ENCODE measurements around the gene CEP19. TPM values are rescaled to one million over a fixed set of nuclear protein-coding genes. Genes with fewer than 3 reads are reported as not detected.
"Not testable (repeated sequence)": the region's sequence is repeated elsewhere in the genome, so short reads cannot be mapped to it uniquely, and the experiment has no call there.

CEP19 gene
- total RNA-seq, 4 donors from 2014 or later: 0.32 to 2.2 (median 1.8) TPM; not detected in 1

DNA sequence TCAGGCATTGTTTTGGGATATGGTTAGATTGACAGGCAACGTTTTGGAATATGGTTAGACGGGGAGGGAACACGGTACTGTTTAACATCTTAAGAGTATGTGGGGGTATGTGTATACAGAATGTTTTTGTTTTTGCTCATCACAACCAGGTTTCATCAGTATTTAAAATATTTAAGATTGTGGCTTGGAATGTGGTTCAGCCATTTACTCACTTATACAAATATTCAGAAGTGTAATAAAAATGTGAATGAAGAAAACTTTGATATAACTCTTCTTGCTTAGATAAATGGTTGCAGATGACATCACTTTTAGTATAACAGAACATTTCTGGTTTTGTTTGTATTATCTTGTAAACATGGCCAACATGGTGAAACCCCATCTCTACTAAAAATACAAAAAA, 23.7 kb upstream of the CEP19 start:
- Histone ChIP-seq H3K27me3 (no peaks in the 10 kb centered on the region), H3K36me3 (no peaks in the 10 kb centered on the region), H3K27ac (no peak overlapping the region), H3K4me1 (peaks cover 0 to 4% (median 0%) of the 10 kb centered on the region in 4 donors), H3K4me3 (no peak overlapping the region), H3K9me3 (no peaks in the 10 kb centered on the region)
- TF ChIP-seq CTCF (IDR thresholded peaks at IDR 0.05) (no peak), POLR2A (IDR thresholded peaks at IDR 0.05) (no peak), POLR2AphosphoS5 (IDR thresholded peaks at IDR 0.05) (no peak), EP300 (IDR thresholded peaks at IDR 0.05; ENCODE audit: low read depth) (no peak)
- WGBS, 2 donors (ENCODE audit: low coverage in 1 of 2): 86 to 88% methylated on average over 3 of the region's 3 CpGs
- in situ Hi-C loops (cut with MboI; ENCODE audit: low pct_ligation_motif_present in 1 of 4, low pct_unique_long_range_greater_than_20kb in 1 of 4, low sequenced_read_pairs in 3 of 4): no loop called here
- DNase-seq: no peak
- intact Hi-C loops (cut with DNase I; ENCODE audit: low total_unique reads): no loop called here

DNA sequence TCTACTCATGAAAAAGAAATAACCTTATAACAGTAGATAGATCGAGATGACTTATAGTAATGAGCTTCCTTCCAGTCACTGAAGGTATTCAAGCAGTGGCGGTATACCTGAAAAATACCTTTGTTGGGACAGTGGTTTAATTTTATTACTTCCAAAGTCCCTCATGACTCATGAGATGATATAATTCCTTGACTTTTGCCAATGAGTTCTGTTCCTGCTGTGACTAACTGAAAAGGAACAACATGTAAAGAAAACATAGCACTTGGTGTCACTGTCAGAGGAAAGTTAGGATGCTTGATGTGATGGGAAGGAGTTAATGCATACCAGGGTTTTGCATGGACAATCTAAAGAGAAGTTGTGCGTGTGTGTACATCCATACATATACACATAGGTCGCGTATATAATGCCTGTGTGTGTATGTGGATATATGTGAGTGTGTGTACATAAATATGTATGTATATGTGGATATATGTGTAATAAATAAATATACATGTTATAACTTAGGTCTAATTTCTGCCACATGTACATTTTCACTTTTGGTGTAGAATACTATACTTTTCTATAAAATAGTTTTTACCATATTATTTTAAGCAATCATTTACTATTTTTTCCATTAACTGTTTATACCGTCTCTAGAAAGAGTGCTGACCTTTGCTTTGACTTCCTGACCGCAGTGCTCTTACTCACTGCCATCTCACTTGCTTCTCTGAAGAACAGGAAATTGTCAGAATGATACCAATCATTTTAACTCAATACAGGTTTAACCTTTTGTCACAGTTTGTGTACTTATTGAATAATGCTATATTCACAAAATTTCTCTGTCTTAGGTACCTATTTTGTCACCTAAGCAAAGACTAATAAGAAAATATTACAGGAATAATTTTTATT, 15.0 kb upstream of the CEP19 start:
- H3K36me3 ChIP-seq: peaks cover 0 to 21% (median 4%) of the 10 kb centered on the region in 4 donors
- no peaks in the 10 kb centered on the region for H3K9me3 ChIP-seq
- in situ Hi-C loops (cut with MboI; ENCODE audit: low pct_ligation_motif_present in 1 of 4, low pct_unique_long_range_greater_than_20kb in 1 of 4, low sequenced_read_pairs in 3 of 4) (no loop called here), intact Hi-C loops (cut with DNase I; ENCODE audit: low total_unique reads) (no loop called here)
- TF ChIP-seq POLR2A (IDR thresholded peaks at IDR 0.05): no peak
- no peak for TF ChIP-seq EP300 (IDR thresholded peaks at IDR 0.05; ENCODE audit: low read depth)
- TF ChIP-seq POLR2AphosphoS5 (IDR thresholded peaks at IDR 0.05): peak in 1 of 3 donors; percentile 58
- TF ChIP-seq CTCF (IDR thresholded peaks at IDR 0.05): no peak
- 56 to 57% methylated on average over 7 of the region's 7 CpGs for WGBS, 2 donors (ENCODE audit: low coverage in 1 of 2)
- no peak for DNase-seq
- no peaks in the 10 kb centered on the region for H3K27me3 ChIP-seq
- no peak overlapping the region for H3K4me3 ChIP-seq
- H3K4me1 ChIP-seq: peaks cover 0 to 22% (median 4%) of the 10 kb centered on the region in 4 donors
- H3K27ac ChIP-seq: peak overlapping the region in 3 of 4 donors; percentile 51 to 64 (median 60)

- H3K9me3 ChIP-seq: no peaks in the 10 kb centered on the region
- H3K4me3 ChIP-seq: no peak overlapping the region
- no peaks in the 10 kb centered on the region for H3K27me3 ChIP-seq
- no peak overlapping the region for H3K27ac ChIP-seq
- no peak for TF ChIP-seq POLR2AphosphoS5 (IDR thresholded peaks at IDR 0.05)
- no peak for TF ChIP-seq CTCF (IDR thresholded peaks at IDR 0.05)
- no peak for TF ChIP-seq POLR2A (IDR thresholded peaks at IDR 0.05)
- no peak for TF ChIP-seq EP300 (IDR thresholded peaks at IDR 0.05; ENCODE audit: low read depth)
- no peak for DNase-seq
- 74 to 100% methylated on average over 1 to 2 of the region's 2 CpGs for WGBS, 2 donors (ENCODE audit: low coverage in 1 of 2)
- peaks cover 0 to 3% (median 1%) of the 10 kb centered on the region in 4 donors for H3K4me1 ChIP-seq
- intact Hi-C loops (cut with DNase I; ENCODE audit: low total_unique reads) (no loop called here), in situ Hi-C loops (cut with MboI; ENCODE audit: low pct_ligation_motif_present in 1 of 4, low pct_unique_long_range_greater_than_20kb in 1 of 4, low sequenced_read_pairs in 3 of 4) (no loop called here)
- H3K36me3 ChIP-seq: peaks cover 0 to 17% (median 6%) of the 10 kb centered on the region in 4 donors
Measured at GRCh38 chr3:196721097-196721496, 9.0 kb upstream of the CEP19 start.

DNA sequence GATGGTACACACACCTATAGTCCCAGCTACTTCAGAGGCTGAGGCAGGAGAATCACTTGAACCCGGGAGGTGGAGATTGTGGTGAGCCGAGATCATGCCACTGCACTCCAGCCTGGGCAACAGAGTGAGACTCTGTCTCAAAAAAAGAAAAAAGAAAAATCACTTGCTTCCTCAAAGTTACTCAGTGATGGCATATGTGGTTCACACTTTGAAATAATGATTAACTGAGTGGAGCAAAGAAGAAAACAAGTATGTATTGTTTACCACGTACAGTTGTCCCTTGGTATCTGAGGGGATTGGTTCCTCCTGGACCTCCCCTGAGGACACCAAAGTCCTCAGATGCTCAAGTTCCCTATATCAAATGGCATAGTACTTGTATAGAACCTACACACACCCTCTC, 5.1 kb upstream of the CEP19 start:
- H3K36me3 ChIP-seq; in situ Hi-C loops (cut with MboI; ENCODE audit: low pct_ligation_motif_present in 1 of 4, low pct_unique_long_range_greater_than_20kb in 1 of 4, low sequenced_read_pairs in 3 of 4); H3K9me3 ChIP-seq; H3K27ac ChIP-seq; intact Hi-C loops (cut with DNase I; ENCODE audit: low total_unique reads); H3K4me3 ChIP-seq; H3K27me3 ChIP-seq; DNase-seq: not testable (repeated sequence)
- WGBS, 2 donors (ENCODE audit: low coverage in 1 of 2): 88% methylated on average over 3 of the region's 3 CpGs; no CpG with 5 or more reads in 1 of the 2 donors
- peaks cover 0 to 11% (median 9%) of the 10 kb centered on the region in 4 donors for H3K4me1 ChIP-seq

All from transverse colon (tissue), 4 donors.